Measurements from ENCODE around the gene SLC6A16.
"Not testable (repeated sequence)": the region's sequence is repeated elsewhere in the genome, so short reads cannot be mapped to it uniquely, and the experiment has no call there.

SLC6A16 gene

GRCh38 chr19:49325756-49326155 lies 765 bp upstream of the SLC6A16 start:
- Mint-ChIP-seq H3K4me1 (ENCODE audit: low read depth) (peaks cover 27% of the 10 kb centered on the region), H3K36me3 (peaks cover 22% of the 10 kb centered on the region)
- not testable (repeated sequence) for H3K27ac Mint-ChIP-seq; H3K27me3 Mint-ChIP-seq; H3K4me3 Mint-ChIP-seq; H3K9me3 Mint-ChIP-seq (ENCODE audit: low read depth)

- Mint-ChIP-seq H3K4me3 (no peak overlapping the region), H3K36me3 (peaks cover 31% of the 10 kb centered on the region), H3K9me3 (ENCODE audit: low read depth) (peaks cover 3% of the 10 kb centered on the region), H3K27me3 (no peaks in the 10 kb centered on the region), H3K4me1 (ENCODE audit: low read depth) (peaks cover 12% of the 10 kb centered on the region), H3K27ac (no peak overlapping the region)
Observed at GRCh38 chr19:49318296-49318695, 6.7 kb downstream of the SLC6A16 start.

GRCh38 chr19:49316284-49316683 lies 8.7 kb downstream of the SLC6A16 start:
- H3K27ac Mint-ChIP-seq, result no peak overlapping the region
- peaks cover 30% of the 10 kb centered on the region for H3K36me3 Mint-ChIP-seq
- no peak overlapping the region for H3K4me3 Mint-ChIP-seq
- H3K27me3 Mint-ChIP-seq, result no peaks in the 10 kb centered on the region
- H3K4me1 Mint-ChIP-seq (ENCODE audit: low read depth), result peaks cover 11% of the 10 kb centered on the region
- H3K9me3 Mint-ChIP-seq (ENCODE audit: low read depth), result peaks cover 3% of the 10 kb centered on the region

GRCh38 chr19:49315111-49315510 lies 9.9 kb downstream of the SLC6A16 start:
- peaks cover 30% of the 10 kb centered on the region for H3K36me3 Mint-ChIP-seq
- no peak overlapping the region for H3K27ac Mint-ChIP-seq
- no peaks in the 10 kb centered on the region for H3K27me3 Mint-ChIP-seq
- H3K9me3 Mint-ChIP-seq (ENCODE audit: low read depth), result peaks cover 3% of the 10 kb centered on the region
- peaks cover 11% of the 10 kb centered on the region for H3K4me1 Mint-ChIP-seq (ENCODE audit: low read depth)
- no peak overlapping the region for H3K4me3 Mint-ChIP-seq

- Mint-ChIP-seq H3K36me3 (peaks cover 15% of the 10 kb centered on the region), H3K9me3 (ENCODE audit: low read depth) (no peaks in the 10 kb centered on the region), H3K4me3 (no peak overlapping the region), H3K27ac (no peak overlapping the region), H3K27me3 (no peaks in the 10 kb centered on the region), H3K4me1 (ENCODE audit: low read depth) (no peaks in the 10 kb centered on the region)
Observed at GRCh38 chr19:49309087-49309486, 15.9 kb downstream of the SLC6A16 start.

- not testable (repeated sequence) for H3K4me1 Mint-ChIP-seq (ENCODE audit: low read depth); H3K27me3 Mint-ChIP-seq; H3K4me3 Mint-ChIP-seq; H3K27ac Mint-ChIP-seq; H3K9me3 Mint-ChIP-seq (ENCODE audit: low read depth)
- peaks cover 13% of the 10 kb centered on the region for H3K36me3 Mint-ChIP-seq
Observed at GRCh38 chr19:49306734-49307133, 18.3 kb downstream of the SLC6A16 start.

- H3K27me3 Mint-ChIP-seq, result no peaks in the 10 kb centered on the region
- H3K9me3 Mint-ChIP-seq (ENCODE audit: low read depth), result peaks cover 4% of the 10 kb centered on the region
- H3K27ac Mint-ChIP-seq, result no peak overlapping the region
- H3K36me3 Mint-ChIP-seq, result peaks cover 7% of the 10 kb centered on the region
- no peak overlapping the region for H3K4me3 Mint-ChIP-seq
- peaks cover 7% of the 10 kb centered on the region for H3K4me1 Mint-ChIP-seq (ENCODE audit: low read depth)
Observed at GRCh38 chr19:49301866-49302252, 23.1 kb downstream of the SLC6A16 start.

- H3K4me1 Mint-ChIP-seq (ENCODE audit: low read depth), result peaks cover 7% of the 10 kb centered on the region
- peaks cover 4% of the 10 kb centered on the region for H3K9me3 Mint-ChIP-seq (ENCODE audit: low read depth)
- no peaks in the 10 kb centered on the region for H3K27me3 Mint-ChIP-seq
- no peak overlapping the region for H3K4me3 Mint-ChIP-seq
- peaks cover 7% of the 10 kb centered on the region for H3K36me3 Mint-ChIP-seq
- H3K27ac Mint-ChIP-seq, result no peak overlapping the region
Observed at GRCh38 chr19:49301165-49301865, 23.7 kb downstream of the SLC6A16 start.

- H3K27ac Mint-ChIP-seq; H3K27me3 Mint-ChIP-seq; H3K36me3 Mint-ChIP-seq; H3K4me1 Mint-ChIP-seq (ENCODE audit: low read depth); H3K9me3 Mint-ChIP-seq (ENCODE audit: low read depth); H3K4me3 Mint-ChIP-seq: not testable (repeated sequence)
Observed at GRCh38 chr19:49298653-49299052, 26.3 kb downstream of the SLC6A16 start.

- Mint-ChIP-seq H3K9me3 (ENCODE audit: low read depth) (no peaks in the 10 kb centered on the region), H3K4me3 (no peak overlapping the region), H3K4me1 (ENCODE audit: low read depth) (peaks cover 7% of the 10 kb centered on the region), H3K27ac (no peak overlapping the region), H3K27me3 (no peaks in the 10 kb centered on the region), H3K36me3 (peaks cover 5% of the 10 kb centered on the region)
Observed at GRCh38 chr19:49297403-49297802, 27.6 kb downstream of the SLC6A16 start.

GRCh38 chr19:49295208-49295880 lies 29.6 kb downstream of the SLC6A16 start:
- Mint-ChIP-seq H3K4me3 (no peak overlapping the region), H3K27me3 (no peaks in the 10 kb centered on the region), H3K9me3 (ENCODE audit: low read depth) (no peaks in the 10 kb centered on the region), H3K4me1 (ENCODE audit: low read depth) (peaks cover 1% of the 10 kb centered on the region), H3K36me3 (peaks cover 5% of the 10 kb centered on the region), H3K27ac (no peak overlapping the region)

GRCh38 chr19:49294401-49294800 lies 30.6 kb downstream of the SLC6A16 start:
- Mint-ChIP-seq H3K4me1 (ENCODE audit: low read depth) (no peaks in the 10 kb centered on the region), H3K36me3 (peaks cover 5% of the 10 kb centered on the region), H3K27ac (no peak overlapping the region), H3K27me3 (no peaks in the 10 kb centered on the region), H3K4me3 (no peak overlapping the region), H3K9me3 (ENCODE audit: low read depth) (no peaks in the 10 kb centered on the region)

GRCh38 chr19:49290517-49290916 lies 34.5 kb downstream of the SLC6A16 start:
- Mint-ChIP-seq H3K4me3 (no peak overlapping the region), H3K27me3 (no peaks in the 10 kb centered on the region), H3K36me3 (no peaks in the 10 kb centered on the region), H3K4me1 (ENCODE audit: low read depth) (no peaks in the 10 kb centered on the region), H3K9me3 (ENCODE audit: low read depth) (no peaks in the 10 kb centered on the region), H3K27ac (no peak overlapping the region)

- H3K4me3 Mint-ChIP-seq; H3K36me3 Mint-ChIP-seq; H3K4me1 Mint-ChIP-seq (ENCODE audit: low read depth); H3K27me3 Mint-ChIP-seq; H3K27ac Mint-ChIP-seq; H3K9me3 Mint-ChIP-seq (ENCODE audit: low read depth): not testable (repeated sequence)
Observed at GRCh38 chr19:49289286-49289685, 35.7 kb downstream of the SLC6A16 start.

GRCh38 chr19:49288205-49288604 lies 36.8 kb downstream of the SLC6A16 start:
- not testable (repeated sequence) for H3K27me3 Mint-ChIP-seq; H3K4me3 Mint-ChIP-seq; H3K36me3 Mint-ChIP-seq; H3K27ac Mint-ChIP-seq; H3K9me3 Mint-ChIP-seq (ENCODE audit: low read depth); H3K4me1 Mint-ChIP-seq (ENCODE audit: low read depth)

Data from activated naive CD8-positive, alpha-beta T cell (primary cell).